ENCODE results near the gene TRPC3. TPM values are rescaled to one million over a fixed set of nuclear protein-coding genes. Genes with fewer than 3 reads are reported as not detected.

Gene TRPC3
- total RNA-seq, 5 donors from 2014 or later (not counting 1 experiment from before 2014, with no cell fraction given), result 0.18 to 0.59 (median 0.33) TPM; not detected in 1

- POLR2A ChIA-PET, result no interaction called here
- ATAC-seq (replicated peaks in 1 of 4), result no peak
Observed at GRCh38 chr4:121989715-121990114, 37.9 kb upstream of the TRPC3 start.

DNA sequence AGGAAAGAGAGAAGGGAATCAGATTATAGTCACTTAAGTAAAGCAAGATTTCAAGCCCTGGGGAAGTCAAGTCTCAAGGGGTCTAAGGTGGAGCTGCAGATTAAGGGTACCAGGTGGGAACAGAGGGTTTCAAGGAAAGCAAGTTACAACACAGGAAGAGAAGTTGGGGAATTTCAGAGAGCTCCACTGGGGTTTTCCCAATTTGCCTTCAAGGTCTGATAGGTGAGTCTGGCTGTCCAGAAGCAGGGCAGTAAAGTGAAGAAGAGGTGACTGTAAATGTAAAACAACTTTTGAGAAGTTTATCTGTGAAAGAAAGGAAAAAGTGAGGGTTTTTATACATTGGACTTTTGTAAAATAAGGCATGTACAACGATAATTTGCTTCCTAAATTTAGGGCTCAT lies 37.1 kb upstream of the TRPC3 start:
- H3K4me3 Mint-ChIP-seq, result no peak overlapping the region
- Histone ChIP-seq H3K27me3 (replicated peaks in 1 of 2; ENCODE audit: control insufficient read depth in 2 of 2, extremely low read depth in 1 of 2, insufficient read depth in 2 of 2, low read length in 1 of 2) (peaks cover 0 to 4% of the 10 kb centered on the region in 2 experiments), H3K4me3 (ENCODE audit: control insufficient read depth in 1 of 2, extremely low read depth in 1 of 2, low read length in 1 of 2) (no peak overlapping the region), H3K27ac (ENCODE audit: low read length) (no peak overlapping the region), H3K4me1 (ENCODE audit: control insufficient read depth in 1 of 2, extremely low read depth in 1 of 2, insufficient read depth in 2 of 2, low read length in 2 of 2) (no peaks in the 10 kb centered on the region), H3K9me3 (no peaks in the 10 kb centered on the region), H3K36me3 (ENCODE audit: control insufficient read depth in 2 of 2, extremely low read depth in 1 of 2, insufficient read depth in 1 of 2, low read length in 1 of 2) (no peaks in the 10 kb centered on the region)
- no peaks in the 10 kb centered on the region for H3K36me3 Mint-ChIP-seq
- no peaks in the 10 kb centered on the region for H3K9me3 Mint-ChIP-seq
- no peaks in the 10 kb centered on the region for H3K4me1 Mint-ChIP-seq
- peaks cover 31 to 33% of the 10 kb centered on the region in 2 donors for H3K27me3 Mint-ChIP-seq
- DNase-seq (no peak), ATAC-seq (replicated peaks in 1 of 4) (no peak)
- ChIA-PET POLR2A (no interaction called here), CTCF (no interaction called here)
- H3K27ac Mint-ChIP-seq, result no peak overlapping the region
- no CpG with 5 or more reads among the region's 1 CpG for WGBS (ENCODE audit: insufficient coverage)

More at GRCh38 chr4:121989715-121990114, 37.9 kb upstream of the TRPC3 start:
- no peaks in the 10 kb centered on the region for H3K9me3 Mint-ChIP-seq
- H3K27me3 Mint-ChIP-seq, result peaks cover 34 to 39% of the 10 kb centered on the region in 2 donors
- H3K27ac ChIP-seq (ENCODE audit: low read length), result no peak overlapping the region
- H3K36me3 ChIP-seq (ENCODE audit: control insufficient read depth in 2 of 2, extremely low read depth in 1 of 2, insufficient read depth in 1 of 2, low read length in 1 of 2), result no peaks in the 10 kb centered on the region
- peaks cover 0 to 4% of the 10 kb centered on the region in 2 experiments for H3K27me3 ChIP-seq (replicated peaks in 1 of 2; ENCODE audit: control insufficient read depth in 2 of 2, extremely low read depth in 1 of 2, insufficient read depth in 2 of 2, low read length in 1 of 2)
- H3K9me3 ChIP-seq, result no peaks in the 10 kb centered on the region
- no peak overlapping the region for H3K4me3 Mint-ChIP-seq
- H3K36me3 Mint-ChIP-seq, result no peaks in the 10 kb centered on the region
- 100% methylated on average over 1 of the region's 10 CpGs for WGBS (ENCODE audit: insufficient coverage)
- H3K27ac Mint-ChIP-seq, result no peak overlapping the region
- H3K4me1 Mint-ChIP-seq, result no peaks in the 10 kb centered on the region
- no peak for DNase-seq
- CTCF ChIA-PET, result interaction anchor here in 1 of 2 donors (0.6 kb wide), 1 partner anchor 412 kb away, joined by 3 read pairs; no protein-coding TSS in a partner anchor
- no peaks in the 10 kb centered on the region for H3K4me1 ChIP-seq (ENCODE audit: control insufficient read depth in 1 of 2, extremely low read depth in 1 of 2, insufficient read depth in 2 of 2, low read length in 2 of 2)
- H3K4me3 ChIP-seq (ENCODE audit: control insufficient read depth in 1 of 2, extremely low read depth in 1 of 2, low read length in 1 of 2), result no peak overlapping the region

- no peaks in the 10 kb centered on the region for H3K9me3 ChIP-seq
- ChIA-PET CTCF (interaction anchor here in 1 of 2 donors (0.5 kb wide), 1 partner anchor 727 kb away, joined by 7 read pairs; no protein-coding TSS in a partner anchor), POLR2A (no interaction called here)
- H3K4me1 ChIP-seq (ENCODE audit: control insufficient read depth in 1 of 2, extremely low read depth in 1 of 2, insufficient read depth in 2 of 2, low read length in 2 of 2), result peaks cover 0 to 15% of the 10 kb centered on the region in 2 experiments
- H3K36me3 ChIP-seq (ENCODE audit: control insufficient read depth in 2 of 2, extremely low read depth in 1 of 2, insufficient read depth in 1 of 2, low read length in 1 of 2), result no peaks in the 10 kb centered on the region
- WGBS (ENCODE audit: insufficient coverage), result 90% methylated on average over 2 of the region's 3 CpGs
- H3K4me3 ChIP-seq (ENCODE audit: control insufficient read depth in 1 of 2, extremely low read depth in 1 of 2, low read length in 1 of 2), result no peak overlapping the region
- H3K9me3 Mint-ChIP-seq, result no peaks in the 10 kb centered on the region
- no peak overlapping the region for H3K4me3 Mint-ChIP-seq
- H3K27me3 ChIP-seq (replicated peaks in 1 of 2; ENCODE audit: control insufficient read depth in 2 of 2, extremely low read depth in 1 of 2, insufficient read depth in 2 of 2, low read length in 1 of 2), result peaks cover 0 to 3% of the 10 kb centered on the region in 2 experiments
- DNase-seq, result no peak
- ATAC-seq (replicated peaks in 1 of 4), result no peak
- no peak overlapping the region for H3K27ac ChIP-seq (ENCODE audit: low read length)
- peaks cover 7 to 17% (median 14%) of the 10 kb centered on the region in 3 donors for H3K4me1 Mint-ChIP-seq
- H3K27ac Mint-ChIP-seq, result no peak overlapping the region
- H3K36me3 Mint-ChIP-seq, result peaks cover 3% of the 10 kb centered on the region
- H3K27me3 Mint-ChIP-seq, result peaks cover 3 to 13% of the 10 kb centered on the region in 2 donors
Observed at GRCh38 chr4:121980643-121981042, 28.8 kb upstream of the TRPC3 start.

DNA sequence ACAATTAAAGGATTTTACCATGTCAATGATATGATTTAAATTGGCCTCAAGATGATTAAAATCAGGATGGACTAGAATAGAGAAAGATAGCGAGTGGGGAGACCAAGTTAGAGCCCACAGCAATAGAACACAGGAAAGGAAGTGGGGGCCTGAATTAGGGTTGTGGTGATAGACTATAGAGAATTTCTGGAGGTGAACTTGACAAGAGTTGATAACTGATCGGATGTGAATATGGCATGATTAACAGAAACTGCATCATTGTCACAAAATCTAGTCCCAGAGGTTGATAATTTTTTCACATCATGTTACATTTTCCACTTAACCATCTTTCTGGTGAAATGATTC lies 26.3 kb upstream of the TRPC3 start:
- Mint-ChIP-seq H3K9me3 (no peaks in the 10 kb centered on the region), H3K27ac (peak overlapping the region in 1 of 2 donors; percentile 88), H3K27me3 (peaks cover 0 to 17% of the 10 kb centered on the region in 2 donors), H3K36me3 (no peaks in the 10 kb centered on the region), H3K4me1 (peaks cover 7 to 17% (median 14%) of the 10 kb centered on the region in 3 donors), H3K4me3 (peak overlapping the region in 2 of 3 donors; percentile 52 to 57)
- Histone ChIP-seq H3K27me3 (replicated peaks in 1 of 2; ENCODE audit: control insufficient read depth in 2 of 2, extremely low read depth in 1 of 2, insufficient read depth in 2 of 2, low read length in 1 of 2) (peaks cover 0 to 3% of the 10 kb centered on the region in 2 experiments), H3K9me3 (no peaks in the 10 kb centered on the region), H3K27ac (ENCODE audit: low read length) (no peak overlapping the region), H3K4me3 (ENCODE audit: control insufficient read depth in 1 of 2, extremely low read depth in 1 of 2, low read length in 1 of 2) (no peak overlapping the region), H3K36me3 (ENCODE audit: control insufficient read depth in 2 of 2, extremely low read depth in 1 of 2, insufficient read depth in 1 of 2, low read length in 1 of 2) (no peaks in the 10 kb centered on the region), H3K4me1 (ENCODE audit: control insufficient read depth in 1 of 2, extremely low read depth in 1 of 2, insufficient read depth in 2 of 2, low read length in 2 of 2) (peaks cover 0 to 15% of the 10 kb centered on the region in 2 experiments)
- 43% methylated on average over 1 of the region's 2 CpGs for WGBS (ENCODE audit: insufficient coverage)
- ChIA-PET POLR2A (no interaction called here), CTCF (no interaction called here)
- no peak for DNase-seq
- peak in 3 of 4 experiments; percentile 35 to 62 (median 56) for ATAC-seq (replicated peaks in 1 of 4)

DNA sequence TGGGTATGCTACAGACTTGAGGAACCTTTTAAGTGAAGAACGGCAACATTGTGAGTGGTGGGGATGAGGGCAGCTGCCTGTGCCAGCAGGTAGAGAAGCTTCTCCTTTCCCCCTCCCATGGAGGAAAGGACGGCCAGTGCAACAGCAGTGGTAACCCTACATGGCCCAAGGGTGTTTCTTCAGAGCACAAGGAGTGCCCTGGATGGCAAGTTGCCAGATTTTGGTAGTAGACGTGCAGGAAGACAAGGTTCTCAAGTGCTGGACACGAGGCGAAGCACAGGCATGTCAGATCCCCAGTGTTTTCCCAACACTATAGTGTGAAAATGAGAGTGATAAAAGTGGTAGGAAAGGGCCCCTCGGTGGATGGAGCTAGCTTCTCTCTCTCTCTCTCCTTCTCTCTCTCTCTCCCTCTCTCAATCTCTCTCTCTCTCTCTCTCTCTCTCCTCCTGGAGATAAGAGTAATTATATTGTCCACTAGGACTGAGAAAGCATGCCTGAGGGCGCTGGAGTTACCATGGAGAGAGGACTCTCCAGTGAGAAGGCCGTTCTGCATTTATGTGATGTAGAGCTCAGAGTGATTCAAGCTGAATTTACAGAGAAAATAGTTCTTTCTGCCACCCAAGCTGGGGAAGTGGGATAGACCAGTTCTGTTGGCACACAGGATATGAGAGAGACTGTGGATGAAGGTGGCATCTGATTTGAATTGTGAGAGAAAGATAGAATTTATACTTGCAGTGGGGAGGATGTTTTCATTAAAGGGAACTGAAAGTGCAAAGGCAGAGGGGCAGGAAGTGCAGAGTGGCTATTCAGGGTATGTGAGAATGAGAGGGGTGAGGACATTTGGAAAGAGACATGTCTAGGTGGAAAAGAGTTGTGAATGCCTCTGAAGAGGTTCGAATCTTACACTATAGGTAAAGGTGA lies 25.7 kb upstream of the TRPC3 start:
- peaks cover 0 to 3% of the 10 kb centered on the region in 2 experiments for H3K27me3 ChIP-seq (replicated peaks in 1 of 2; ENCODE audit: control insufficient read depth in 2 of 2, extremely low read depth in 1 of 2, insufficient read depth in 2 of 2, low read length in 1 of 2)
- no peaks in the 10 kb centered on the region for H3K36me3 ChIP-seq (ENCODE audit: control insufficient read depth in 2 of 2, extremely low read depth in 1 of 2, insufficient read depth in 1 of 2, low read length in 1 of 2)
- no peak overlapping the region for H3K27ac ChIP-seq (ENCODE audit: low read length)
- H3K9me3 ChIP-seq, result no peaks in the 10 kb centered on the region
- H3K4me3 Mint-ChIP-seq, result peak overlapping the region in 2 of 3 donors; percentile 52 to 57
- peak in 3 of 35 experiments; percentile 5 to 50 (median 8) for DNase-seq
- peaks cover 0 to 15% of the 10 kb centered on the region in 2 experiments for H3K4me1 ChIP-seq (ENCODE audit: control insufficient read depth in 1 of 2, extremely low read depth in 1 of 2, insufficient read depth in 2 of 2, low read length in 2 of 2)
- peak overlapping the region in 1 of 2 donors; percentile 88 for H3K27ac Mint-ChIP-seq
- no peaks in the 10 kb centered on the region for H3K36me3 Mint-ChIP-seq
- ChIA-PET CTCF (no interaction called here), POLR2A (no interaction called here)
- peaks cover 0 to 17% of the 10 kb centered on the region in 2 donors for H3K27me3 Mint-ChIP-seq
- no peaks in the 10 kb centered on the region for H3K9me3 Mint-ChIP-seq
- peak in 3 of 4 experiments; percentile 66 to 90 (median 83) for ATAC-seq (replicated peaks in 1 of 4)
- WGBS (ENCODE audit: insufficient coverage), result 70% methylated on average over 4 of the region's 9 CpGs
- no peak overlapping the region for H3K4me3 ChIP-seq (ENCODE audit: control insufficient read depth in 1 of 2, extremely low read depth in 1 of 2, low read length in 1 of 2)
- peaks cover 7 to 17% (median 14%) of the 10 kb centered on the region in 3 donors for H3K4me1 Mint-ChIP-seq

DNA sequence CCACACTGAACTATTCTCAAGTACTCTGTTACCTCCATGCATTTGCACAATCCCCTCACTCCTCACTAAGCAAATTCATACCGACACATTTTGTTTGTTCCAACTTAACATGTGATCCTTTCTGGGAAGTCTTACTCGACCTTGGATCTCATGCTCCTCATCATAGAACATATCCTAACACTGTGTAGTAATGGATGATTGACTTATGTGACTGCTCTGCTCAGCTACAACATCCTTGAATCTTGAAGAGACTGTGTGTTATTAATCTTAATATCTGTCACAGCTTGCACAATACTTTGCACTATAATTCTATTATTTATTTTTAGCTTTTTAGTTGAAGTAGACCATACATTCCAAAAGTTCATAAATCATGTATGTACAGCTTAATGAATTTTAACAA lies 23.9 kb upstream of the TRPC3 start:
- Mint-ChIP-seq H3K27me3 (peaks cover 4 to 24% of the 10 kb centered on the region in 2 donors), H3K4me1 (peaks cover 7 to 17% (median 14%) of the 10 kb centered on the region in 3 donors), H3K9me3 (no peaks in the 10 kb centered on the region), H3K27ac (no peak overlapping the region), H3K4me3 (no peak overlapping the region), H3K36me3 (no peaks in the 10 kb centered on the region)
- Histone ChIP-seq H3K27ac (ENCODE audit: low read length) (no peak overlapping the region), H3K27me3 (replicated peaks in 1 of 2; ENCODE audit: control insufficient read depth in 2 of 2, extremely low read depth in 1 of 2, insufficient read depth in 2 of 2, low read length in 1 of 2) (peaks cover 0 to 6% of the 10 kb centered on the region in 2 experiments), H3K4me1 (ENCODE audit: control insufficient read depth in 1 of 2, extremely low read depth in 1 of 2, insufficient read depth in 2 of 2, low read length in 2 of 2) (peaks cover 0 to 15% of the 10 kb centered on the region in 2 experiments), H3K9me3 (no peaks in the 10 kb centered on the region), H3K36me3 (ENCODE audit: control insufficient read depth in 2 of 2, extremely low read depth in 1 of 2, insufficient read depth in 1 of 2, low read length in 1 of 2) (no peaks in the 10 kb centered on the region), H3K4me3 (ENCODE audit: control insufficient read depth in 1 of 2, extremely low read depth in 1 of 2, low read length in 1 of 2) (no peak overlapping the region)
- ChIA-PET CTCF (no interaction called here), POLR2A (interaction anchor here in 1 of 2 donors (0.6 kb wide), 1 partner anchor 579 kb away, joined by 5 read pairs; no protein-coding TSS in a partner anchor)
- ATAC-seq (replicated peaks in 1 of 4) (no peak), DNase-seq (no peak)
- no CpG with 5 or more reads among the region's 2 CpGs for WGBS (ENCODE audit: insufficient coverage)
